Memory B cell (primary cell): ENCODE results near the gene OR2S2.
"Not testable (repeated sequence)": the region's sequence is repeated elsewhere in the genome, so short reads cannot be mapped to it uniquely, and the experiment has no call there.

ENCODE experiments used
- ATAC-seq: fragments of 150-1000 bp; cut with Tn5 transposase; 2 replicates; pipeline ENCODE4 v1.10.0; 2021; ENCODE audit warnings: low read depth, mild to moderate bottlenecking, moderate library complexity
- DNase-seq, 2 donors: peaks; one replicate each; pipeline ENCODE4 v3.0.0; 2022; ENCODE audit warnings: low spot score in 2 of 2
- H3K27ac Mint-ChIP-seq: one replicate; pipeline ENCODE4 v1.8.0; 2022; ENCODE audit warnings: mild to moderate bottlenecking, moderate library complexity, mixed read lengths
- H3K27me3 Mint-ChIP-seq: one replicate; pipeline ENCODE4 v1.8.0; 2022; ENCODE audit warnings: mixed read lengths
- H3K36me3 Mint-ChIP-seq: one replicate; pipeline ENCODE4 v1.8.0; 2022; ENCODE audit warnings: mild to moderate bottlenecking, mixed read lengths
- H3K4me1 Mint-ChIP-seq: one replicate; pipeline ENCODE4 v1.8.0; 2022; ENCODE audit warnings: mixed read lengths
- H3K4me3 Mint-ChIP-seq: one replicate; pipeline ENCODE4 v1.8.0; 2022; ENCODE audit warnings: mild to moderate bottlenecking, moderate library complexity, mixed read lengths
- H3K9me3 Mint-ChIP-seq: one replicate; pipeline ENCODE4 v1.8.0; 2022; ENCODE audit warnings: mixed read lengths

The OR2S2 gene

GRCh38 chr9:35915681-35916294, 42.2 kb downstream of the OR2S2 start:
- Mint-ChIP-seq H3K27me3 (peaks cover under 1% of the 10 kb centered on the region), H3K4me3 (no peak overlapping the region), H3K9me3 (no peaks in the 10 kb centered on the region), H3K27ac (no peak overlapping the region), H3K36me3 (no peaks in the 10 kb centered on the region), H3K4me1 (no peaks in the 10 kb centered on the region)
- ATAC-seq = no peak
- no peak for DNase-seq

GRCh38 chr9:35914301-35914807, 43.6 kb downstream of the OR2S2 start:
- peaks cover 2% of the 10 kb centered on the region for H3K4me1 Mint-ChIP-seq
- H3K27ac Mint-ChIP-seq = no peak overlapping the region
- H3K27me3 Mint-ChIP-seq = peaks cover 6% of the 10 kb centered on the region
- peak; percentile 41 for ATAC-seq
- H3K9me3 Mint-ChIP-seq = no peaks in the 10 kb centered on the region
- no peak for DNase-seq
- no peak overlapping the region for H3K4me3 Mint-ChIP-seq
- no peaks in the 10 kb centered on the region for H3K36me3 Mint-ChIP-seq

GRCh38 chr9:35913429-35913828, 44.5 kb downstream of the OR2S2 start:
- peaks cover 13% of the 10 kb centered on the region for H3K27me3 Mint-ChIP-seq
- not testable (repeated sequence) for H3K27ac Mint-ChIP-seq, H3K9me3 Mint-ChIP-seq, H3K4me3 Mint-ChIP-seq, H3K36me3 Mint-ChIP-seq, ATAC-seq, DNase-seq, H3K4me1 Mint-ChIP-seq

GRCh38 chr9:35912791-35913400, 45.1 kb downstream of the OR2S2 start:
- Mint-ChIP-seq H3K9me3 (no peaks in the 10 kb centered on the region), H3K27ac (no peak overlapping the region), H3K36me3 (no peaks in the 10 kb centered on the region), H3K4me3 (no peak overlapping the region), H3K4me1 (peaks cover 2% of the 10 kb centered on the region), H3K27me3 (peaks cover 13% of the 10 kb centered on the region)
- DNase-seq = no peak
- no peak for ATAC-seq

GRCh38 chr9:35911690-35912089, 46.3 kb downstream of the OR2S2 start:
- H3K4me1 Mint-ChIP-seq = peaks cover 2% of the 10 kb centered on the region

GRCh38 chr9:35910613-35911359, 47.2 kb downstream of the OR2S2 start:
- H3K27me3 Mint-ChIP-seq = peaks cover 18% of the 10 kb centered on the region
- no peaks in the 10 kb centered on the region for H3K36me3 Mint-ChIP-seq
- no peak overlapping the region for H3K27ac Mint-ChIP-seq
- ATAC-seq (peak; percentile 51), DNase-seq (no peak)
- no peaks in the 10 kb centered on the region for H3K9me3 Mint-ChIP-seq
- H3K4me1 Mint-ChIP-seq = peaks cover 2% of the 10 kb centered on the region
- H3K4me3 Mint-ChIP-seq = no peak overlapping the region

More at GRCh38 chr9:35911690-35912089, 46.3 kb downstream of the OR2S2 start:
- DNase-seq (no peak), ATAC-seq (no peak)
- no peaks in the 10 kb centered on the region for H3K9me3 Mint-ChIP-seq
- H3K36me3 Mint-ChIP-seq = no peaks in the 10 kb centered on the region
- no peak overlapping the region for H3K27ac Mint-ChIP-seq
- peaks cover 15% of the 10 kb centered on the region for H3K27me3 Mint-ChIP-seq
- no peak overlapping the region for H3K4me3 Mint-ChIP-seq

GRCh38 chr9:35909687-35910612, 48.0 kb downstream of the OR2S2 start:
- no peaks in the 10 kb centered on the region for H3K9me3 Mint-ChIP-seq
- no peak overlapping the region for H3K4me3 Mint-ChIP-seq
- DNase-seq (no peak), ATAC-seq (no peak)
- H3K4me1 Mint-ChIP-seq = peaks cover 2% of the 10 kb centered on the region
- H3K27me3 Mint-ChIP-seq = peaks cover 18% of the 10 kb centered on the region
- H3K36me3 Mint-ChIP-seq = no peaks in the 10 kb centered on the region
- H3K27ac Mint-ChIP-seq = no peak overlapping the region

- Mint-ChIP-seq H3K36me3 (no peaks in the 10 kb centered on the region), H3K9me3 (no peaks in the 10 kb centered on the region), H3K27ac (no peak within 1 kb of the TSS), H3K4me1 (peaks cover 2% of the 10 kb centered on the region), H3K4me3 (no peak within 1 kb of the TSS), H3K27me3 (peaks cover 18% of the 10 kb centered on the region)
- no peak for DNase-seq
- no peak for ATAC-seq
Observed at GRCh38 chr9:35909274-35909673, 48.7 kb downstream of the OR2S2 start, which contains the start of gene SPAAR. Gene SPAAR (plus strand): TSS chr9:35909490. CDS start chr9:35910464, 974 bp downstream.

- ATAC-seq = no peak
- Mint-ChIP-seq H3K27me3 (peaks cover 18% of the 10 kb centered on the region), H3K27ac (no peak overlapping the region), H3K36me3 (no peaks in the 10 kb centered on the region), H3K4me1 (peaks cover 2% of the 10 kb centered on the region), H3K9me3 (no peaks in the 10 kb centered on the region), H3K4me3 (no peak overlapping the region)
- no peak for DNase-seq
Observed at GRCh38 chr9:35908504-35909125, 49.3 kb downstream of the OR2S2 start.

GRCh38 chr9:35907711-35908503, 50.0 kb downstream of the OR2S2 start:
- Mint-ChIP-seq H3K4me1 (peaks cover 2% of the 10 kb centered on the region), H3K36me3 (no peaks in the 10 kb centered on the region), H3K27ac (no peak overlapping the region), H3K9me3 (no peaks in the 10 kb centered on the region), H3K4me3 (no peak overlapping the region), H3K27me3 (peaks cover 18% of the 10 kb centered on the region)
- no peak for DNase-seq
- ATAC-seq = peak; percentile 32
